ENCODE results near the gene MARK3.

Gene MARK3

DNA sequence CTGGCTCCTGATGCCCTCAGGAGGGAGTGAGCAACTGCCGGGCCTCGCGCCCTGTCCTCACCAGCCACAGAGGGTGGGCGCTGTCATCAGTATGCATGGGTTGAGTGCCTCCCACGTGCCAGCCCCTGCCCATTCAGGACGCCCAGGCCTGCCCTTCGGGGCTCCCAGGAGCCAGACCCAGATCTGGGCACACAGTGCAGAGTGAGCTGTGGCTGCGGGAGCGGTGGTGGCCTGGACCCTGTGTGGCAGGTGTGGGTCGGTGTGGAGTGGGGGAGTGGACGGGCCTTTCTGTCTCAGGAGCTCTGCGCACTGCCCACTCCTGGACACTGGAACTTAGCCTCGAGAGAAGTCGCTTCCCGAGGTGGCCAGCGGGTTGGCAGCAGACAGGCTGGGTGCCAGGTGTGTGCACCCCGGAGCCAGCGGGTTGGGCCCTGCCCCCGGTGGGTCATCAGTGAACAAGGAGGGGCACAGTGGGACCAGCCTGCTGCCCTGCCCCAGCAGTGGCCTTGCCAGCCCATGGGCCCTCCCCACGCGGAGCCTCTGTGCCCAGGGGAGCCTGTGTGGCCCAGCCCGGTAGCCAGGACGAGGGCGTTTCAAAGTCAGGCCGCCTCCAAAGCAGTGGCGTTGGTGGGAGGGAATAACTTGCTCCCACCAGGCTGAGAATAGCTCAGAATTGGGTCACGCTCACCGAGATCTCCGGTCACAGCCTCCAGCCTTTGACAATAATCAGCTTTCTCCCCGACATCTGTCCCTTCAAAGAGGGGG lies 153.3 kb downstream of the MARK3 start:
- peak in 4 of 14 donors; percentile 43 to 69 (median 48) for DNase-seq

DNA sequence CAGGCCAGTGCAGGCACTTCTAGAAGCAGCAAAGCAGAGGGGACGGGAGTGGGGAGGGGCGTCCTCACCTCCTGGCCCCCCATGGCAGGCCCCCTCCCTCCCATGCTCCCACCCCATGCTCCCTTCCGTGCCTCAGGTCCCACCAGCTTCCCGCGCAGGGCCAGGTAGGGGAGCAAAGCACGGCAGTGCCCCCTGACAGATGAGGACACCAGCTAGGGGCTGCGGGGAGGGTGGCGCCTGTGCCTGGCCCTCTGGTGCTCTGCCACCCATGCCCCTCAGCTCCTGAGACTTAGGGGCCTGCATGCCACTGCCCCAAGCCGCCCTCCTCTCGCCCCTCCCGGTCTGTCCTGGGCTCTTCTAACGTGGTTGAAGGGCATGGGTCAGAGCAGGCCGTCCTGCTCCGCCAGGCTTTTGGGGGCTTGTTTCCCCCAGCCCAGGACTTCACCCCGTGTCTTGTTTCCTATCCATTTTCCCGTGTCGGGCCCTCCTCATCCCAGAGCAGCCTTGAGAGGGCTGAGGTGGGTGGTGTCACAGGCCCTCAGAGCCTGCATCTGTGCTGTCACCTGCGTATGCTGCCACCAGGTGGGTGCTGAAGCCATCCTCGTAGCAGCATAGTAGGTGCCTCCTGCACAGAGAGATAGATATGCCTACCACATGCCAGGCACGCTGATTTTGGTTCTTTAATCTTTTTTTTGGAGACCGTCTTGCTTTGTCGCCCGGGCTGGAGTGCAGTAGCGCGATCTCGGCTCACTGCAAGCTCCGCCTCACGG lies 154.0 kb downstream of the MARK3 start:
- DNase-seq = no peak

DNA sequence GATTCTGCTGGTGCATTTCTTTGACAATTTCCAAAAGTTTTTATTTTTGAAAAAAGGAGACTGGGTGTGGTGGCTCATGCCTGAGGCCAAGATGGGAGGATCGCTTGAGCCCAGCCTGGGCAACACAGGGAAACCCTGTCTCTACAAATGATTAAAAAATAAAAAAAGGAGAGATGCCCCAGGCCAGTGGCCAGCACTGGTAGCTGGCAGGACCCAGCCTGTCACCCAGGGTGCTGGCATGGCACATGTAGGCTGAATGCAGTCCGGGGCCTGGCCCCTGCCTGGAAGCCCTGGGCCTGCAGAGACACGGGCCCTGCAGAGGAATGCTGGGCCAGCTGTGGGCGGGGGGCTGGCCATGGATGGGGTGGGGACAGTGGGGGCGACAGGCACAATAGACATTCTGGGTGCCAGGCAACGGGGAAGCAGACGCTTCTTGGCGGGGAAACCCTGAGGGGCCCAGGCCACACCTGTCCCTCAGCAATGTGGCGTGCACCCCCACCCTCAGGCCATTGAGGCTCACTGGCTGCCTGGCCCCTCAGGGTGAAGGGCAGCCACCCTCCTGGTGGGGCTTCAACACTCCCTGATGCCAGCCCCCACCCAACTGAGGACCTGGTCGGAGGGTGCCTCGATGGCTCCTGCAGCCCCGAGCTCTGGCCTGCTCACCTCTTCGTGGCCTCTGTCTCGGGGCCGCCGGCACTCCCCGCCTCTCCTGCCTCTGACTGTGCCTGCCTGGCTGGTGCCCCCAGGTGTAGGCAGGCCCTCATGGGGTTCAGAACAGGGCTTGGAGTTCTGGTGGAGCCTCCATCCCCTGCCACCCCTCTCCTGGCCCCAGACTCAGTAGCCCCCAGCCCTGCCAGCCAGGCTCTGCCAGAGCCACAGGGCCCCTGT lies 155.8 kb downstream of the MARK3 start:
- DNase-seq = peak in 3 of 14 donors; percentile 40 to 54 (median 53)

DNA sequence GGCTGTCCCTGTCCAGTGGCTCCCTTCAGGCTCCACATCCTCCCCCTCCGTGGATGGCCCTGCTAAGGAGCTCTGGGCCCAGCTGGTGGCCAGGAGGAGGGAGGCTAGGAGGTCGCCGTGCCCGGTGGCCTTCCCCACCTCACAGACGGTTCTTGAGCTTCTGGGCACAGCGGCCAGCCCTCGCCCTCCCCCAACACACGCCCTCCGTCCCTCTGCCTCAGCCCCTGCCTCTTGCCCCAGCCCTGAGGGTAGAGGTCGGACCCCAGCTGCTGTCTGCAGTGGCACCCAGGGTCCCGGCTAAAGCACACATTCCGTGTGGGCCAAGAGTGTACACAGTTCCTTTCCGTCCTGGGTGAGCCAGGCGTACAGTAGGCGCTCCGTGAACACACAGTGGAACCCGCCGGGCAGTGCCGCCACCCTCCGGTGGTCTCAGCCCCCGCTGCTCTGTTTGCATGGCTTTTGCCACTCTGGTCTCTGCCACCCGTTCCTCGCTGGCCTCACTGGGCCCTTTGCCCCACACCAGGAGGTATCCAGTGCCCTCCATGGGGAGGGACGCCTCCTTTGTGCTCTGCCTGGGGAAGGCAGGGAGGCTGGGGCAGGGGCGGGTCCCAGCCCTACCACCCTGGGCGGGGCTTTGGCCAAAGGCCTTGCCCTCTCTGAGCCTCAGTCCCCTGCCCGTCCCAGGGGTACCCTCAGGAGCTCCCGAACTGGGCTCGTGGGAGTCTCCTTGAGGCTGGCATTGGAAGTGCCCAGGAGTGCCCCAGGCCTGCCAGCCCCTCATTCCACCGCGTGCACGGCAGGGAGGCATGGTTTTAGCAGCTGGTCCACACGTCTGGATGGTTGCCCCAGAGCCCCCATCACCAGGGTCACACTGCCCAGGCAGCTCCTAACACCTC lies 156.7 kb downstream of the MARK3 start:
- DNase-seq = peak in 5 of 14 donors; percentile 50 to 82 (median 66)

DNA sequence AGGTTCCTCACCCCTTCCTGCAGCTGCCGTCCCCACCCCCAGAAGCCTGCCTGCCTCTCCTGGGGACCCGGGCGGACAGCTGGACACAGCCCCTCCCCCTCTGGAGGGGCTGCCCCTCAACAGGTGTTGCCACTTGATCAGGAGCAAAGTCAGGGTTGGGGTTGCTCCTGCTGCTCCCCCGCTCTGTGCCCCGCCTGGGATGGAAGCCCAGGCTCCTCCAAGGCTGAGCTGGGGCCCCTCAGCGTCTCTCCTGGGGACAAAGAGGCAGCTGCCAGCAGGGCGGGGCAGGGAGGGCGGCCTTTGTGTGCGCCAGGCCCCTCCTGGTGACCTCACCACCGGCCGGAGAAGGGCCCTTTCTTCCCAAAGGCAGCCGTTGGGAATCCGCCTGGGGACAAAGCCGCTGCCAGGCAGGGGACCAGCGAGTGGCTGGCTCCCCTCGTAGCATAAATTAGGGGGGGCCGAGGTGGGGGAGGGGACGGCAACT lies 157.4 kb downstream of the MARK3 start:
- peak in 13 of 14 donors; percentile 66 to 97 (median 84) for DNase-seq

DNA sequence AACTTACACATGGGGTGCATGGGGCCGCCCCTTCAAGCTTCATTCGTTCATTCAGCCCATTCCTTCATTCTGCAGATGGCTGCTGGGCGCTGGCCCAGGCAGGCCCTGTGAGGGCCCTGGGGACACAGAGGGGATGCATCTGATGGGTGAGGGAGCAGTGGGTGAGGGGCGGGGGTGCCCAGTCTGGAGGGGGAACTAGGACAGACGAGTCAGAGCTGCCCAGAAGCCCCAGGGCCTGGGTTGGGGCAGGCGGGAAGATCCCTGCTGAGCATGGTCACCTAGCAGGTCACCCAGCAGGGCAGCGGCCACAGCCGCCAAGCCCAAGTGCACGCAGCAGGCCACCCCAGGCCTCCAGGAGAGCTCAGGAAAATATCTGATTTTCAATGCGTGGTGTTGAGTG lies 157.9 kb downstream of the MARK3 start:
- peak in 3 of 14 donors; percentile 76 to 95 (median 82) for DNase-seq

DNA sequence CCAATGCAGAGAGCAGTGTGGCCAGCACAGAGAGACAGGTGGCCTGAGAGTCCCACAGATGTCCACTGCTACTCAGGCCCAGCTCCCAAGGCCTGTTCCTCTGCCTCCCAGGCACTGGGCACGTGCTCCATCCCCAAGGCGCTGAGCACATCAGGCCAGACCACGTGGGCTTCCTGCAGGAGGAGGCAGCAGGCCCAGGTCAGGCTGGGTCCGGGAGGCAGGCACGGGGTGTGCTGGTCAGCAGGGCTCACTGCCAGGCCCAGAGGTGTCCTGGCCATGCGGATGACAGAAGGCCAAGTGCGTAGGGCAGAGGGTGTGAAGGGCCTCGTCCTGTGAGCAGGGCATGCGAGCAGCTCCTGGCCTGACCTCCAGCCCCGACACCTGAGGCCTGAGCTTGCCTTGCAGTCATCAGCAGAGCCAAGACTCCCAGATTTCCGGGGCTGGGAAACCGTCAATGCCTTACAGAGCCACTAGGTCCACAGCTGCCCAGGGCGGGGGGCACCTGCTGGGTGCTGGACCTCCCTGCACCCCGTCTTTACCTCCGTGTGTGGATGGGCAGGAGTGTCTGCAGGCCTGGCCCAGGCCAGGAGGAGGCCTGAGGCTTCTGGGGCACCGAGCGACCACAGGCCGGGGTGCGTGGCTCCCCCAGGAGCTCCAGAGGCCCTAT lies 158.6 kb downstream of the MARK3 start:
- peak in 7 of 14 donors; percentile 58 to 79 (median 73) for DNase-seq

DNA sequence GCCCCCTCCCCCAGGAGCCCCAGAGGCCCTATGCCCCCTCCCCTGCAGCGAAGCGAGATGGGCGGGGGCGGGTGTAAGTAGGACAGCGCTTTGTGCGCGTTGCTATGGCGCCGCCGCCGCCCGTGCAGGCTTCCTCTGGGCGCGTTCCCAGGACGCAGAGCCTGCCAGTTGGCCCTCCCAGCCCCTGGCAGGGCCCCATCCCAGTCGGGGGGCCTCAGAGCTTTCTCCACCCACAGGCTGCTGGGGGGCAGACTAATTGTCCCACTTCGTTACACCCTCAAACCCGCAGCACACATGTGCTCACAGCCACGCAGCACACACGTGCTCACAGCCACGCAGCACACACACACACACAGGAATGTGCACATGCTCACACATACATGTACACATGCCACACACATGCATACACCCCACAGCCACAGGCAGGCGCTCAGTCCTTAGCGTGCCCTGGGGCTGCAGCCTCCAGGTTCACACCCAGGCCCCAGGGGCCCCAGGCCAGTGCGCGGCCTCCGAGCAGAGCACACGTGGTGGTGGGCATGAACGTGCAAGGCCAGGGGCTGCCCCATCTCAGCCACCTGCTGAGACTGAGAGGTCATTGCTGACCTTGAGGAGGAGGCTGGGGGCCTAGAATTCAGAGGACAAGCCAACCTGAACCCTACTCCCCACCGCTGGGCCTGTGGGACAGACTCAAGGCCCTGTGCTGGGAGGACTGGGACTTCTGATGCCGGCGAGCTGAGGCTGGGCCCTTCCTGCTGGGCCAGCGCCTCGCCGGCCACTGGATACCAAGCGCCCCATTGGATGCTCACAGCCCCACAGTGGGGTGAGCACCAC lies 159.4 kb downstream of the MARK3 start:
- DNase-seq = peak in 10 of 14 donors; percentile 54 to 87 (median 80)

DNA sequence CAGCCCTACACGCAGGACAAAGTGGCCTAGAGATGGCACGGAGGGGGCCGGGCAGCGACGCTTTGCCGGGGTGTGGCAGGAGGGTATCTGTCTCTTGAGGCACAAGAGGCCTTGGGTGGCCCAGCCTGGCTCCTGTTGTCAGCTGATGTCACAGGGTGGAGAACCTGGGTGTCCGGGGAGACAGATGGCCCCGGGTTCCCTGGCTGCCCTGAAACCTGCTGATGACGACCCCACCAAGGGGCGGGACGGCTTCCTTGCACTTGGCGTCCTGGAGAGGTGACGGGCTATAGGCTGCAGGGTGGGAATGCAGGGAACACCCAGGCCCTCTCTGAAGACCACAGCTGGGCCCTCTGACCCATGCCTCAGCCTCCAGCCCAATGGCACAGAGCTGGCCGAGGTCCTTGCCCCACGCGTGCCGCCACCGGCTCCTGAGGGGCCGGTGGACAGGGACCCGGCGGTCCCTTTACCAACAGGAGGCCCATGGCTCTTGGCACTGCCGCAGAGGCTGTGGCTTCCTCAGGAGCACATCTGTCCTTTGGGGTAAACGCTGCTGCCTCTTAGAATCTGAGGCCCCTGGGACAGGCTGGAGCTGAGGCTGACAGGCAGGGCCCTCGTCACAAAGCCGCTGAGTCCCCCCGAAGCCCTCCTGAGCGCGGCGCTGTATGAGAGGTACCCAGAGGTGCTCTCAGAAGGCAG lies 160.2 kb downstream of the MARK3 start:
- DNase-seq = no peak

DNA sequence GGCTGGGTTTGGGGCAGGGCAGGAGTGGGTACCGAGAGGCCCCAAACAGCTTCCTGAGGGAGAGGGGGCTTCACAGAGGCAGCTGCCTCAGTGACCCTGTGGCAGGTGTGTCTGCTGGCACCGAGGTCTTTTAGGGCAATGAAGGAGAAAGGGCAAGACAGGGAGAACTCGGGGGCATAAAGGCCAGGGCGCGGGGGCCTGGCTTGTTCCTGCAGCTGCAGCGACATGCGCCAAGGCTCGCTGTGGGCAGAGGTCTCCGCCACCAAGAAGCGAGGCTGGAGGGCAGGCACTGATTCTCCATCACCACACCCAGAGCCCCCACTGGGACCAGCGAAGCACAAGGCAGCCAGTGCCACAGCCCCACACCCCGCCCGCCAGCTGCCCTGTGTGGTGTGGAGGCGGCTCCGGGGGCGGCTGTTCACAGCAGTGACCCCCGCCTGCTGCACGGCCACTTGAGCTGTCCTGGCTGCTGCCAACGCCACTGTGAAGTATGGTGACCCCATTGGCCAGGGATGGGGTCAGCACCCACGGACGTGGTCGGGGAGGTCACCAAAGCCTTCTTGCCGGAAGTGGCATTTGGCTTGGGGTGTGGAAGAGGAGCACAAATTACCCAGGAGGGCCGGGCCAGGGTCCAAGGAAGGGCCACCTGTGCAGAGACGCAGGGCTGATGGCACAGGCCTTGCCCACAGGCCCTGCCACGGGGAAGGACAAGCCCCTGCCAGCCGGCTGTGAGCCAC lies 160.9 kb downstream of the MARK3 start:
- DNase-seq = no peak

DNA sequence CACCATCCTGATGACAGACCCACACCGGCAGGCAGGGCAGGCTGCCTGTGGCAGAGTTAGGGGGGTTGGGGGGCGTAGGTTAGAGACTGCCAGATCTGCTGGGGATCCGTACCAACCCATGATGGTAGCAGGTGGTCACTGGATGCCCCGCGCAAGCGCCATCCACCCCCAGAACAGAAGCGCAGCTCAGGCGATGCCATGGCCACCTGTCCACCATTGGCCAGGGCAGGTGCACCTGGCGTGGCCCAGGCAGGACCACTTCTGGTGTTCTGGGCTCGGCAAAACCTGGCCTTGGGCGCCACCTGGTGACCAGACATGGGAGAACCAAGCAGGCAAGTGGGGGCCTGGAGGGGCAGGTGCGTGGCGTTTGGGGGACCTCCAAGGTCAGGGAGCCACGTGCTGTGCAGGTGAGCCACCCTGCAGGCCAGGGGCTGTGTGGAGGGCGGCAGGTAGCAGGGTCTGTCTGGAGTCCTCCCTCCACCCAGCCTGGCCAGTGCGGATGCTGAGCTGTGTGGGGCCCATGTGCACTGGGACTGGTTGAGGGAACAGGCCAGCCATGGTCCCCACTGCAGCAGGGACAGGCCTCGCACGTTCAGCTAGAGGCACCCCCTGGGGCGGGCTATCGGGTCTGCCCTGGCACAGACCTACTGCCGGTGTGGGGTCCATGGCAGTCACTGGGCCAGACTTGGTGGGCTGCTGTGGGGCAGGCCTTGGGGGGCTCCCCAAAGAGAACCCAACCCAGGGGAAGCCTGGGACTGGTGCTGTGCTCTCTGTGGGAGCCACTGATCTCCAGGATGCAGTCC lies 161.6 kb downstream of the MARK3 start:
- peak in 12 of 14 donors; percentile 49 to 92 (median 70) for DNase-seq

DNA sequence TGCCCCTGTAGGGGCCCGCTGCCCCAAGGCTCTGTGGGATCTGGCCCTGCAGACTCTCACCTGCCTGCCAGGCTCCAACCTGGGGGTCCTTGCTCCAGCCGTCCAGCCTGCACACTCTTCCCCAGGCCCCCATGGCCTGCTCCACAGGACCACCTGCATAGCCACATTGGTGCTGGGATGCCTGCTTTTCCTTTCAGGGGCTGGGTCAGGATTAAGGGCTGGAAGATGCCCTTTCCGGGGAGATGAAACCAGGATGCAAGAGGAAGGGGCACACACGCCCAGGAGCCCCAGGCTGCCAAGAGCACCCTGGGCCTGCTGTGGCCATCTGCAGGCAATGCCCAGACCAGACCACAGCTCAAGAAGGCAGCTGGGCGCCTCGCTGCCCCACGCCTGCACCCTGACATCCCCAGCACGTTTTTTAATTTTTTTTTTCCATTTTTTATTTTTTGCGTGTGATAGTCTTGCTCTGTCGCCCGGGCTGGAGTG lies 162.3 kb downstream of the MARK3 start:
- no peak for DNase-seq

DNA sequence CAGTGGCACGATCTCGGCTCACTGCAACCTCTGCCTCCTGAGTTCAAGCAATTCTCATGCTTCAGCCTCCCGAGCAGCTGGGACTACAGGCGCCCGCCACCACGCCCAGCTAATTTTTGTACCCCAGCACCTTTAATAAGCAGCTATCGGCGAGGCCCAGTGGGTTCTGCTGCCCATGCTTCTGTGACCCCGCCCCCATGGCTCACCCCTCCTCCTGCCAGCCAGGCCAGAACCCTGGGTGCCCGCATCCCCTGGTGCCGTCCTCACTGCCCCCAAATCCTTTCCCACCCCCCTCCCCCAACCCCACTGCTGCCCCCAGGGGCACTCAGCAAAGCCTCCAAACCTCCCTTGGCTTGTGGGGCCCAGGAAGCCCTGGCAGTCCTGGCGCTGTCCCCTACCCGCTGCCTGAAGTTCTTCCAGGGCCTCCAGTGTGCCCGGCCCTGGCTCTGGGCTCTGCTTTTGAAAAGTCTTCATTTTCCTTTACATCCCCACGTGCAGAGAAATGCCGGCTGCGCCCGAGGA lies 162.8 kb downstream of the MARK3 start:
- no peak for DNase-seq

DNA sequence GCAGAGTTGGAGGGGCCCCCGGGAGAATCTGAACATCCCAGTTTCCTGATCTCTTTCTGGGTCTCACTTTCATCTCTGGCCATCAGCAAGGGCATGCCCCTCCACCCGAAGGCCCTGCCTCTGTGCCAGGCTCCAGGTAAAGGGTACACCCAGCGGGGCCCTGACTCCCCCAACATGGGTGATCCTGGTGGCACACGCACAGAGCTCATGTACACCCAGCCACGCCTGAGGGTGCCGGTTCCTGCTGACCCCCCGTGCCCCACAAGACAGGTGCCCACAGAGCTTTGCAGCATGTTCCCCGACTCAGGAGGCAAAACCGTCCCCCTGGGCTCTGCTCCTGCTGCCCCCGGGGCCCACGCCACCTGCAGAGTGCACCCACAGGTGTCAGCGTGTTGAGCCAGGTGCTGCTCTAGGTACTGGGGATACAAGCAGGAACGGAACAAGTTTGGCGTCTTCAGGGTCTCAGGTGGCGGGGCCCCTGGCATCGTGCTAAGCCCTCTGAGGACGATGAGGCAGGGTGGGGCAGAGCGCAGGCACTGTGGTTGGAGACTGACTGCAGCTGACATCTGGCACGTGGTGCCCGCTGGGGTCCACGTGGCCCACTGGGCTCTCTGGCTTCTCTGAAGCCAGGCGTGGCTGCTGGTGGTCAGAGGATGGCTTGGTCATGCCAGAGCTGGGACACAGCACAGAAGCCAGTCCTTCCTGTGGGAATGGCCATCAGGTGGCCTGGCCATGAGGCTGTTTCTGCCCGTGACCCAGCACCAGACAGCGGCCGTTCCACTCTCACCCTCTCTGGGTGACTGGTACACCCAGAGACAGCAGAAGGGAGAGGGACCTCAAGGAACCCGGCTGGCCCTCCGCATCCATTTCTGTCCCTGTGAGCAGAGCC lies 163.5 kb downstream of the MARK3 start:
- DNase-seq = peak in 7 of 14 donors; percentile 38 to 74 (median 69)

DNA sequence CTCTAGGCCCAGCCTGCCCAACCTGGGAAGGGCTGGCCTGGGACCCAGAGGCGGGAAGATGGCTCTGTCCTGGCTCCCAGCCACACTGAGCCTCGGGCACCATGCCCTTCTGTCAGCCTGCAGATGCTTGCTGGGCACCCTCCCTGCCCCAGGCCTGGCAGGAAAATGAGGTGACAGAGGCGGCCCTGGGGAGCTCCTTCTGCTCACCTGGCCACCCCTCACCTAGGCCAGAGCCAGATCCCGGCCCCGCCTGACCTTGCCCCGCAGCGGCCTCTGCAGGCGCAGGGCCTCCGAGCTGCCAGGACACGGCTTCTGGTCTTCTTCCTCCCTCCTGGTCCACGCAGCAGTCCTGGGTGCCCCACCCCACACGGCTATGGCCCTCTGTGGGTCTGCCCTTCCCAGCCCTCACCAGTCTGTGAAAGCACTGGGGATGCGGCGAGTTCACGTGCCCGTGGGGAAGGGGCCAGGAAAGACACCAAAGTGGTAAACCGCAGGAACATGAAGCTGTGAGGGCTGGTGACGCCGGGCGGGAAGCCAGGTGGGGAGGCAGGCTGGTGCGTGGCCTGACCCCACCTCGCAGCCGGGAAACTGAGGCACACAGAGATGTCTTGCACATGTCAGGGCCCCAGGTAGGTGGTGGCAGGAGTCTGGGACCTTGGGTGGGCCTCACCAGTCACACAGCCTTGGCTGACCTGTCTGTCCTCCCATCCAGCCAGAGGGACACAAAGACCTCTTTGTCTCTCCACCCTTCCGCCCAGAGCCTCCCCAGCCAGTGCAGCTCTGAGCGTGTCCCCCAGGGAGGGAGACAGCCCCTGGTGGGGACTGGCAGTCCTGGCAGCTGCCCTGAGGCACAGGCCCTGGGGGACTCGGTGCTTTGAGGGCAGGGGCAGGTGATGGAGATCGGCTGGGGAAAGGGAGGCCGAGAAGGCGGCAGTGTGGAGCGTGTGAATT lies 164.4 kb downstream of the MARK3 start:
- DNase-seq = peak in 12 of 14 donors; percentile 56 to 91 (median 78)

All from C1 segment of cervical spinal cord (tissue), 14 donors.